Right lobe of liver (tissue), 4 donors: ENCODE results near the gene SEPTIN5.

Source experiments
- CTCF ChIP-seq, 4 donors: fragments of 200-600 bp in 3 of 4; fragments of 450-650 bp in 1 of 4; IDR thresholded peaks; one replicate each; pipeline versions ENCODE4 v1.5.1 to v1.8.0; 2016 to 2022; ENCODE audit warnings: antibody characterized with exemption in 4 of 4, mild to moderate bottlenecking in 2 of 4
- POLR2A ChIP-seq: fragments of 450-650 bp; IDR thresholded peaks from one replicate; pipeline ENCODE4 v1.6.1; 2017; ENCODE audit warnings: antibody characterized with exemption, mild to moderate bottlenecking
- donor health status: DM: no; HTN: no; CAD: no.
- donor health status: DM: no; HTN: no; CAD: no.
- donor health status: DM: no; HTN: yes; CAD: no.

- TF ChIP-seq CTCF (IDR thresholded peaks at IDR 0.05) (peak; percentile 90 to 96 (median 95)), POLR2A (no peak)
Observed at GRCh38 chr22:19730655-19731360, 16.5 kb downstream of the SEPTIN5 start.
